HL-60 (cell line): ENCODE results near the gene LMOD1.

ENCODE experiments used
- DNase-seq, 2 experiments: peaks; one replicate each; pipeline ENCODE4 v3.0.0-alpha.2; 2010 to 2020; ENCODE audit warnings: low read depth in 1 of 2, low spot score in 1 of 2
- H3K27ac ChIP-seq: fragments of 250-450 bp; sonication (Bioruptor Pico); replicated peaks from 2 replicates; pipeline ENCODE4 v1.5.1; 2020; ENCODE audit warnings: mild to moderate bottlenecking, moderate library complexity
- H3K27me3 ChIP-seq: fragments of 250-450 bp; sonication (Bioruptor Pico); 2 replicates; pipeline ENCODE4 v1.5.1; 2021; ENCODE audit warnings: mild to moderate bottlenecking, moderate library complexity; ENCODE audit not compliant: insufficient read depth, poor library complexity, severe bottlenecking
- H3K4me3 ChIP-seq: replicated peaks from 2 replicates; pipeline ENCODE4 v1.5.1; 2011; ENCODE audit warnings: mild to moderate bottlenecking, control low read depth, low read length; ENCODE audit not compliant: insufficient read depth
- CTCF ChIP-seq: IDR thresholded peaks from one replicate; pipeline ENCODE4 v1.5.1; 2011; ENCODE audit warnings: low read length, control low read depth, inconsistent platforms; ENCODE audit not compliant: insufficient read depth
- GABPA ChIP-seq: IDR thresholded peaks from 2 replicates; pipeline ENCODE4 v1.6.1; 2012; ENCODE audit warnings: low read depth
- POLR2AphosphoS5 ChIP-seq: IDR thresholded peaks from 2 replicates; pipeline ENCODE4 v1.6.1; 2012; ENCODE audit warnings: low read depth
- REST ChIP-seq: IDR thresholded peaks from 2 replicates; pipeline ENCODE4 v1.6.1; 2012; ENCODE audit warnings: low read depth; ENCODE audit not compliant: insufficient replicate concordance
- SPI1 ChIP-seq: IDR thresholded peaks from 2 replicates; pipeline ENCODE4 v1.6.1; 2012; ENCODE audit warnings: low read depth, mild to moderate bottlenecking, borderline replicate concordance

The LMOD1 gene

GRCh38 chr1:201970334-201971159, 24.2 kb upstream of the LMOD1 start:
- Histone ChIP-seq H3K4me3 (no peak overlapping the region), H3K27me3 (no peaks in the 10 kb centered on the region), H3K27ac (no peak overlapping the region)
- DNase-seq: no peak
- TF ChIP-seq POLR2AphosphoS5 (no peak), CTCF (no peak), REST (no peak), GABPA (no peak), SPI1 (no peak)

DNA sequence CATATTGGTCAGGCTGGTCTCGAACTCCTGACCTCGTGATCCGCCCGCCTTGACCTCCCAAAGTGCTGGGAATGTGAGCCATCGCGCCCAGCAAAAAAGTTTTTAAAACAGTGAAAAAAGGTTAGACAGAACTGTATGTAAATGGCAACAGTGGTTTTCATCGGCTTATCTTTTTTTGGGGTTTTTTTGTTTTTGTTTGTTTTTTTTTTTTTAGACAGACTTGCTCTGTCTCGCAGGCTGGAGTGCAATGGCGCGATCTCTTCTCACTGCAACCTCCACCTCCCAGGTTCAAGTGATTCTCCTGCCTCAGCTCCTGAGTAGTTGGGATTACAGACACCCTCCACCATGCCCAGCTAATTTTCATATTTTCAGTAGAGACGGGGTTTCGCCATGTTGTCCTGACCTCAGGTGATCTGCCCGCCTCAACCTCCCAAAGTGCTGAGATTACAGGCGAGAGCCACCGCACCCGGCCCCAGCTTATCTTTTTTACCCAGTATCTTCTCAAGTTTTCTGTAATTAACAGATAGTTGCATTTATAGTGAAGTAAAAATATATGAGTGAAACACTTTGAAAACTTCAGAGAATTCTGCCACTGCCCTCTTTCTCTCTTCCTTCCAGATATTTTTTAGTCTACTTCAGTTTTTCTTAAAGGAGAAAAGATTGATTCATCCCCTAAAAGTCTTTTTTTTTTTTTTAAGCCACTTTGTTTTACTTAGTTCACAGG, 22.0 kb upstream of the LMOD1 start:
- no peak for DNase-seq
- no peak overlapping the region for H3K4me3 ChIP-seq
- no peak for TF ChIP-seq GABPA
- TF ChIP-seq SPI1: no peak
- no peak for TF ChIP-seq CTCF
- TF ChIP-seq REST: no peak
- TF ChIP-seq POLR2AphosphoS5: no peak
- no peaks in the 10 kb centered on the region for H3K27me3 ChIP-seq
- H3K27ac ChIP-seq: no peak overlapping the region

DNA sequence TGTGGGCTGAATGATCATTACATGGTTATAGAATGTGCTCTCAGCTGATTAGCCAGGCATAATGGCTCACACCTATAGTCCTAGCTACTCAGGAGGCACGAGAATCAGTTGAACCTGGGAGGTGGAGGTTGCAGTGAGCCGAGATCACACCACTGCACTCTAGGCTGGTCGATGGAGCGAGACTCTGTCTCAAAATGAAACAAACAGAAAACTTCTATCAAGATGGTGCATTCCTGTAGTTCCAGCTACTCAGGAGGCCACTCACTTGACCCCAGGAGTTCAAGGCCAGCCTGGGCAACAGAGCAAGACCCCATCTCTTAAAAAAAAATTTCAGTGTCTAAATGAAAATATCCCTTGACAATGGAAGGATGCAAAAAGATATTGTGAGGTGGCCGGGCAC, 19.8 kb upstream of the LMOD1 start:
- no peaks in the 10 kb centered on the region for H3K27me3 ChIP-seq
- H3K27ac ChIP-seq: no peak overlapping the region
- DNase-seq: no peak
- no peak overlapping the region for H3K4me3 ChIP-seq
- TF ChIP-seq SPI1 (no peak), POLR2AphosphoS5 (no peak), GABPA (no peak), REST (no peak)
